T-cell (primary cell): ENCODE measurements around the gene TRIM27. TPM values are rescaled to one million over a fixed set of nuclear protein-coding genes. Genes with fewer than 3 reads are reported as not detected.
"Not testable (repeated sequence)": the region's sequence is repeated elsewhere in the genome, so short reads cannot be mapped to it uniquely, and the experiment has no call there.

Experiments used
- ATAC-seq, 4 experiments: fragments of 200-7000 bp in 3 of 4; fragments of 150-1000 bp in 1 of 4; cut with Tn5 transposase; replicated peaks in 1 of 4; 1 replicate in 3 of 4; 2 replicates in 1 of 4; pipeline ENCODE4 v1.10.0; 2021; ENCODE audit warnings: moderate library complexity in 3 of 4, mild to moderate bottlenecking in 2 of 4, moderate number of reproducible peaks in 1 of 4
- CTCF ChIA-PET, 2 donors: fragments of 300-600 bp; sonication (Branson Sonifier 250); formaldehyde crosslinking; loops; one replicate each; lab custom pipeline; 2022; ENCODE audit warnings: antibody characterized with exemption in 2 of 2; lab: Charles Lee
- POLR2A ChIA-PET, 2 donors: fragments of 300-600 bp; sonication (Branson Sonifier 250); formaldehyde crosslinking; loops; one replicate each; lab custom pipeline; 2022; ENCODE audit warnings: antibody characterized with exemption in 2 of 2; lab: Charles Lee
- DNase-seq, 35 experiments: peaks; one replicate each; pipeline versions ENCODE4 v3.0.0 to v3.0.0-alpha.2; 2013 to 2023
- H3K27ac ChIP-seq: one replicate; pipeline ENCODE4 v1.5.1; 2013; ENCODE audit warnings: low read length
- H3K27me3 ChIP-seq, 2 experiments: replicated peaks in 1 of 2; 1 replicate in 1 of 2; 2 replicates in 1 of 2; pipeline versions ENCODE4 v1.6.1 to v1.7.0; 2013; ENCODE audit warnings: low read length in 1 of 2, mixed read lengths in 1 of 2; ENCODE audit not compliant: control insufficient read depth in 2 of 2, insufficient read depth in 2 of 2; ENCODE audit errors: extremely low read depth in 1 of 2
- H3K36me3 ChIP-seq, 2 donors: 1 replicate in 1 of 2; 2 replicates in 1 of 2; pipeline versions ENCODE4 v1.6.1 to v1.7.0; 2013; ENCODE audit warnings: low read length in 1 of 2; ENCODE audit not compliant: control insufficient read depth in 2 of 2, insufficient read depth in 1 of 2; ENCODE audit errors: extremely low read depth in 1 of 2
- H3K4me1 ChIP-seq, 2 experiments: 1 replicate in 1 of 2; 2 replicates in 1 of 2; pipeline versions ENCODE4 v1.6.1 to v1.7.0; 2013; ENCODE audit warnings: low read length in 2 of 2, mixed read lengths in 1 of 2; ENCODE audit not compliant: insufficient read depth in 2 of 2, control insufficient read depth in 1 of 2; ENCODE audit errors: extremely low read depth in 1 of 2
- H3K4me3 ChIP-seq, 2 donors: 1 replicate in 1 of 2; 2 replicates in 1 of 2; pipeline versions ENCODE4 v1.5.1 to v1.7.0; 2013; ENCODE audit warnings: mild to moderate bottlenecking in 2 of 2, low read length in 1 of 2, moderate library complexity in 1 of 2; ENCODE audit not compliant: control insufficient read depth in 1 of 2; ENCODE audit errors: extremely low read depth in 1 of 2
- H3K9me3 ChIP-seq: 2 replicates; pipeline ENCODE4 v1.7.0; 2013
- H3K27ac Mint-ChIP-seq, 2 donors: one replicate each; pipeline ENCODE4 v1.8.0; 2020 to 2021; ENCODE audit warnings: mild to moderate bottlenecking in 2 of 2, mixed read lengths in 2 of 2
- H3K27me3 Mint-ChIP-seq, 2 donors: one replicate each; pipeline ENCODE4 v1.8.0; 2021 to 2022; ENCODE audit warnings: mixed read lengths in 2 of 2
- H3K36me3 Mint-ChIP-seq: one replicate; pipeline ENCODE4 v1.8.0; 2021; ENCODE audit warnings: mixed read lengths
- H3K4me1 Mint-ChIP-seq, 3 donors: one replicate each; pipeline ENCODE4 v1.8.0; 2020 to 2022; ENCODE audit warnings: mixed read lengths in 3 of 3, mild to moderate bottlenecking in 1 of 3
- H3K4me3 Mint-ChIP-seq, 3 donors: one replicate each; pipeline ENCODE4 v1.8.0; 2020 to 2022; ENCODE audit warnings: mild to moderate bottlenecking in 3 of 3, mixed read lengths in 3 of 3, moderate library complexity in 3 of 3
- H3K9me3 Mint-ChIP-seq, 3 donors: one replicate each; pipeline ENCODE4 v1.8.0; 2020 to 2022; ENCODE audit warnings: mixed read lengths in 3 of 3
- WGBS: methylation state at CpG from one replicate; pipeline ENCODE4 v1.1.5; 2013; ENCODE audit warnings: missing lambda C conversion rate; ENCODE audit not compliant: insufficient coverage; 5-methylcytosine and 5-hydroxymethylcytosine counted together
- total RNA-seq, 35 experiments: library from RNA in 6 of 35; stranded (reverse) in 6 of 35; fragments of 120-200 nt in 1 of 35; gene quantifications; one replicate each; pipeline versions ENCODE4 v1.2.1 to v1.2.4 and lab custom pipeline; 2013 to 2026

The TRIM27 gene
- total RNA-seq, 5 donors from 2014 or later (not counting 1 experiment from before 2014, with no cell fraction given), result 27.2 to 91.7 (median 86.9) TPM

DNA sequence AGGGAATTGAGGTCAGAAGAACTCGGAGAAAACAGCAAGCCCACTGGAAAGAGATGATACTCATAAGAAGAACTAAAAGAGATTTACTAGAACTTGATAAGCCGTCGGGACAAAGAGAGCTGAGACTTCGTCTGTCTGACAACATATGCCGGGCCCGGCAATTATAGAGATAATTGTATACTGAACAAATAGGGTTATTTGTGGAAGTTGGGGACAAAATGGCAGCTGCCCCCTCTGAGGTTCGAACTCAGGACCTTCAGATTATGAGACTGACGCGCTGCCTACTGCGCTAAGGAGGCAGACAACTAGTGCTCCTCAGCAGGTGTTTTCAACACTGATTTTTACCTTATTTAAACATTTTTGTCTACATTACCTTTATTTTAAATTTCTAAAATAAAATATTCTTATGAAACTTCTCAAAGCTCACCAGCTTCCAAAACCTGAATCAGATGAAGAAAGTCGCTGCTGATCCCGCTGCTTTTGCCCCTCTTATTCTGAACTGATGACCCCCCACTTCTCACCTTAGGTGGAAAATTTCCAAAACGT is 29.3 kb upstream of the TRIM27 start:
- Mint-ChIP-seq H3K4me1 (peaks cover 16 to 24% (median 24%) of the 10 kb centered on the region in 3 donors), H3K27ac (peak overlapping the region; percentile 50 to 66), H3K36me3 (no peaks in the 10 kb centered on the region), H3K9me3 (no peaks in the 10 kb centered on the region), H3K4me3 (peak overlapping the region; percentile 73 to 79 (median 76)), H3K27me3 (peaks cover 0 to 15% of the 10 kb centered on the region in 2 donors)
- ChIA-PET POLR2A (interaction anchor here in 1 of 2 donors (0.6 kb wide), 1 partner anchor 17 kb away, joined by 5 read pairs; no protein-coding TSS in a partner anchor), CTCF (interaction anchor here in 1 of 2 donors (0.9 to 1.4 kb wide), 2 partner anchors 114 to 429 kb away, joined by 3 read pairs; no protein-coding TSS in a partner anchor)
- Histone ChIP-seq H3K4me1 (peaks cover 3 to 15% of the 10 kb centered on the region in 2 experiments), H3K4me3 (peak overlapping the region; percentile 38 to 49), H3K36me3 (no peaks in the 10 kb centered on the region), H3K9me3 (no peaks in the 10 kb centered on the region), H3K27ac (no peak overlapping the region), H3K27me3 (peaks cover 4 to 14% of the 10 kb centered on the region in 2 experiments)
- 22% methylated on average over 4 of the region's 13 CpGs for WGBS
- peak in 29 of 35 experiments; percentile 11 to 75 (median 37) for DNase-seq
- ATAC-seq, result peak; percentile 33 to 71 (median 44)

DNA sequence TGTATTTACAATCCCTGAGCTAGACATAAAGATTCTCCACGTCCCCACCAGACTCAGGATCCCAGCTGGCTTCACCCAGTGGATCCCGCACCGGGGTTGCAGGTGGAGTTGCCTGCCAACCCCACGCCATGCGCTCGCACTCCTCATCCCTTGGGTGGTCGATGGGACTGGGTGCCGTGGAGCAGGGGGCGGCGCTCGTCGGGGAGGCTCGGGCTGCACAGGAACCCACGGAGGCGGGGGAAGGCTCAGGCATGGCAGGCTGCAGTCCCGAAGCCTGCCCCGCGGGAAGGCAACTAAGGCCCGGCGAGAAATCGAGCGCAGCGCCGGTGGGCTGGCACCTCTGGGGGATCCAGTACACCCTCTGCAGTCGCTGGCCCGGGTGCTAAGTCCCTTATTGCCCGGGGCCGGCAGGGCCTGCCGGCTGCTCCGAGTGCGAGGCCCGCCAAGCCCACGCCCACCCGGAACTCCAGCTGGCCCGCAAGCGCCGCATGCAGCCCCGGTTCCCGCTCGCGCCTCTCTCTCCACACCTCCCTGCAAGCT is 25.9 kb upstream of the TRIM27 start:
- H3K4me1 ChIP-seq, result peaks cover 2 to 15% of the 10 kb centered on the region in 2 experiments
- H3K4me3 ChIP-seq, DNase-seq, H3K9me3 Mint-ChIP-seq, H3K27ac ChIP-seq, H3K27me3 Mint-ChIP-seq, ATAC-seq, H3K9me3 ChIP-seq, H3K36me3 Mint-ChIP-seq, H3K4me3 Mint-ChIP-seq, H3K27me3 ChIP-seq, CTCF ChIA-PET, H3K27ac Mint-ChIP-seq, H3K36me3 ChIP-seq: not testable (repeated sequence)
- POLR2A ChIA-PET, result interaction anchor here in 1 of 2 donors (0.5 kb wide), 1 partner anchor 71 kb away, joined by 3 read pairs; no protein-coding TSS in a partner anchor
- peaks cover 11 to 22% (median 16%) of the 10 kb centered on the region in 3 donors for H3K4me1 Mint-ChIP-seq
- 95% methylated on average over 29 of the region's 41 CpGs for WGBS

DNA sequence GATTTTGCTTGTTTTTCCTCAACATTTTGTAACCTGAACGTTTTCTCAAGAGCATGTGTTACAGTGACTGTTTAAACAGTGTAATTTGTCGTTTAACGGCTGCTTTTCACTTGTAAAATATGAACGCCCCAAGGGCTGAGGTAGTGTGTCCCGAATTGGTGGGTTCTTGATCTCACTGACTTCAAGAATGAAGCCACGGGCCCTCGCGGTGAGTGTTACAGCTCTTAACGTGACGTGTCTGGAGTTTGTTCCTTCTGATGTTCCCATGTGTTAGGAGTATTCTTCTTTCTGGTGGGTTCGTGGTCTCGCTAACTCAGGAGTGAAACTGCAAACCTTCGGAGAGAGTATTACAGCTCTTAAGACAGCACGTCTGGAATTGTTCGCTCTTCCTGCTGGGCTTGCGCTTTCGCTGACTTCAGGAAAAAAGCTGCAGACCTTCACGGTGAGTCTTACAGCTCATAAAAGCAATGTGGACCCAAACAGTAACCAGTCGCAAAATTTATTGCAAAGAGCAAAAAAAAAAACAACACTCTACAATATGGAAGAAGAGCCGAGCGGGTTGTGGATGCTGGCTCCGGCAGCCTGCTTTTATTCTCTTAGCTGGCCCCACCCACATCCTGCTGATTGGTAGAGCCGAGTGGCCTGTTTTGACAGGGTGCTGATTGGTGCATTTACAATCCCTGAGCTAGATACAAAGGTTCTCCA is 25.1 kb upstream of the TRIM27 start:
- no peak overlapping the region for H3K27ac Mint-ChIP-seq
- Histone ChIP-seq H3K36me3 (no peaks in the 10 kb centered on the region), H3K4me1 (peaks cover 0 to 11% of the 10 kb centered on the region in 2 experiments), H3K9me3 (no peaks in the 10 kb centered on the region), H3K4me3 (no peak overlapping the region), H3K27me3 (peaks cover 0 to 2% of the 10 kb centered on the region in 2 experiments), H3K27ac (no peak overlapping the region)
- CTCF ChIA-PET, result no interaction called here
- no peaks in the 10 kb centered on the region for H3K36me3 Mint-ChIP-seq
- POLR2A ChIA-PET, result interaction anchor here in 1 of 2 donors (0.7 kb wide), 1 partner anchor 122 kb away, joined by 15 read pairs; no protein-coding TSS in a partner anchor
- DNase-seq, result no peak
- peaks cover 14 to 23% (median 16%) of the 10 kb centered on the region in 3 donors for H3K4me1 Mint-ChIP-seq
- no peak overlapping the region for H3K4me3 Mint-ChIP-seq
- no peak for ATAC-seq
- no peaks in the 10 kb centered on the region for H3K9me3 Mint-ChIP-seq
- whole genome bisulfite sequencing, result 92% methylated on average over 19 of the region's 23 CpGs
- peaks cover 0 to 4% of the 10 kb centered on the region in 2 donors for H3K27me3 Mint-ChIP-seq

DNA sequence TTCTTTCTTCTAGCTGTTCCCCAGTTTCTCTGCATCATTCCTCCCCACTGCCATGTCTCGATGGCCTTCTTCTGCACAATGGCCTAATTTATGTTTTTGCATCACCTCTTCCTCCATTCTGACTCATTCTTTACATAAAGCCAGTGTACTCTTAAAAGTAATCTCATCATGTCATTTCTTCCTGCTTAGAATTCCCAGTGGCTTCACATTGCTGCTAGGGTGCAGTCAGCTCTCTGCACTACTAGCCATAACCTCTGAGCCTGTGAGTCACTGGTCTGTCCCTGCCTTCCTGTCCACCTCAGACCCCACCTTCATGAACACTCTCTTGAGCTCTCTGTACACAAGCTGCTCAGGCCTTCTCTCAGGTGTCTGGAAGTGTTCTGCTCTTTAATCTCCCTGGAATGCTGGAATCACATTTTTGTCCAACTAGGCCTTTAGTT is 24.1 kb upstream of the TRIM27 start:
- Mint-ChIP-seq H3K9me3 (no peaks in the 10 kb centered on the region), H3K4me3 (no peak overlapping the region)
- POLR2A ChIA-PET, result no interaction called here

DNA sequence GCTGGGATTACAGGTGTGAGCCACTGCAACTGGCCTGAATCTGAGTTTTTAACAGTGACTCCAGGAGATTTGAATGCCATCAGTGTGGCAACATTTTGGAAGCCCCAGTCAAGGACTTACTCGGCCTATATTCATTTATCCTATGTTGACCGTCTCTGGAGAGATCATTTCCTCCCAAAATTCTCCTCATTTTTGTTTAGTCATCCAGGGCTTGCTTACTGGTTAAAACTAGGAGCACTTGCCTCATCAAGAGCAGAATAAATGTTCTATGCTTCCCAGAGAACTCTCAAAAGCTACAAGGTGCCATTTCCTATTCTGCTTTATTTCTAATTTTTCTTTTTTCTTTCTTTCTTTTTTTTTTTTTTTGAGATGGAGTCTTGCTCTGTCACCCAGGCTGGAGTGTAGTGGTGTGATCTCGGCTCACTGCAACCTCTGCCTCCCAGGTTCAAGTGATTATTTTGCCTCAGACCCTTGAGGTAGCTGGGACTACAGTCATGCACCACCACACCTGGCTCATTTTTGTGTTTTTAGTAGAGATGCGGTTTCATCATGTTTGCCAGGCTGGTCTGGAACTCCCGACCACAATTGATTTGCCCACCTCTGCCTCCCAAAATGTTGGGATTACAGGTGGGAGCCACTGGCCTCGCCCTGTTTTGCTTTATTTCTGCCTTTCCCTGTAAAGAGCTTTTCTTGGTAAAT is 23.4 kb upstream of the TRIM27 start:
- no peak overlapping the region for H3K4me3 Mint-ChIP-seq
- Histone ChIP-seq H3K9me3 (no peaks in the 10 kb centered on the region), H3K27ac (no peak overlapping the region), H3K4me1 (peaks cover 12 to 15% of the 10 kb centered on the region in 2 experiments), H3K4me3 (no peak overlapping the region), H3K27me3 (no peaks in the 10 kb centered on the region), H3K36me3 (no peaks in the 10 kb centered on the region)
- ATAC-seq (no peak), DNase-seq (no peak)
- ChIA-PET POLR2A (no interaction called here), CTCF (interaction anchor here in 1 of 2 donors (0.9 kb wide), 1 partner anchor 81 kb away, joined by 3 read pairs; no protein-coding TSS in a partner anchor)
- H3K4me1 Mint-ChIP-seq, result peaks cover 24 to 28% (median 26%) of the 10 kb centered on the region in 3 donors
- H3K27me3 Mint-ChIP-seq, result peaks cover 0 to 2% of the 10 kb centered on the region in 2 donors
- peak overlapping the region in 1 of 2 donors; percentile 0 for H3K27ac Mint-ChIP-seq
- H3K9me3 Mint-ChIP-seq, result no peaks in the 10 kb centered on the region
- WGBS, result 84% methylated on average over 3 of the region's 6 CpGs
- H3K36me3 Mint-ChIP-seq, result no peaks in the 10 kb centered on the region

More for the DNA sequence above, 24.1 kb upstream of the TRIM27 start:
- Histone ChIP-seq H3K27me3 (peaks cover 0 to 2% of the 10 kb centered on the region in 2 experiments), H3K27ac (no peak overlapping the region), H3K4me1 (peaks cover 7 to 13% of the 10 kb centered on the region in 2 experiments), H3K36me3 (no peaks in the 10 kb centered on the region), H3K4me3 (no peak overlapping the region), H3K9me3 (no peaks in the 10 kb centered on the region)
- DNase-seq, result no peak
- peak overlapping the region in 1 of 2 donors; percentile 42 for H3K27ac Mint-ChIP-seq
- H3K36me3 Mint-ChIP-seq, result no peaks in the 10 kb centered on the region
- H3K4me1 Mint-ChIP-seq, result peaks cover 18 to 25% (median 20%) of the 10 kb centered on the region in 3 donors
- WGBS, result 100% methylated on average over 1 of the region's 1 CpG
- H3K27me3 Mint-ChIP-seq, result peaks cover 0 to 3% of the 10 kb centered on the region in 2 donors
- CTCF ChIA-PET, result interaction anchor here in 1 of 2 donors (0.9 kb wide), 1 partner anchor 82 kb away, joined by 3 read pairs; no protein-coding TSS in a partner anchor
- ATAC-seq, result no peak
